GM12873 (cell line): ENCODE data around the gene NFIX.

Source experiments
- CTCF ChIP-seq: IDR thresholded peaks from 2 replicates; pipeline ENCODE4 v1.5.1; 2012; ENCODE audit warnings: low read depth, mild to moderate bottlenecking, moderate library complexity, low read length, control low read depth; ENCODE audit not compliant: insufficient read depth; ENCODE audit errors: missing control alignments

Gene NFIX

GRCh38 chr19:13010038-13010991, 15.0 kb downstream of the NFIX start:
- no peak for TF ChIP-seq CTCF

DNA sequence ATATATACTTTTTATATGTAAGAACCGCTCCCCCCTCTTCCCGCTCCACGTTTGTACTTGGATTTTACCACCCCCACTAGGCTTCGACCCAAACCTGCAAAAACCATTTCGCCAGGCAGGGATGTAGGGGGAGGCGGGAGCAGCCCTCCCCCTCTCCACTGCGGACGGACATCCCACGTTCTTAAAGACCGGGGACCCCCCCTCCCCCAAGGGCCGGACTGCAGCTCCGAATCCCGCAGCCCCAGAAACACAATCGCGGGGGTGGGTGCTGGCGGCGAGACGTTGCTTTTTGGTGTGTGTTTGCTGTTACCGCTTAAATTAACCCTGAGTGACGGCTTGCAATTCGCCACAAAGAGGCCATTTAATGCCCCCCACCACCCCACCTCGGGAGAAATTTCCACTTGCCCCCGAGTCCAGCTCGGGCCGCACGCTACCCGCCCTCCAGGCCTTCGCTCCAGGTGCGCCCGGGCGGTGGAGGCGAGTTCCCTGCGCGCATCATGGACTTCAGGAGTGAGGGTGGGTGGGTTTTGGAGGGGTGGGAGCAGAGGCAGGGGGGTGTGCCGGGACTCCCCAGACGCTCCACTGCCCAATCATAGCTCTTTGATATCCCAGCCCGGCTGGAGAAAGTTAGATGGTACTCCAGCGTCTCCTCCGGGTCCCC, 15.8 kb downstream of the NFIX start:
- no peak for TF ChIP-seq CTCF

GRCh38 chr19:13011653-13012389, 16.5 kb downstream of the NFIX start:
- no peak for TF ChIP-seq CTCF

GRCh38 chr19:13012390-13012689, 17.1 kb downstream of the NFIX start:
- no peak for TF ChIP-seq CTCF

- TF ChIP-seq CTCF = no peak
These were observed 17.7 kb downstream of the NFIX start for GRCh38 chr19:13012690-13013608.

DNA sequence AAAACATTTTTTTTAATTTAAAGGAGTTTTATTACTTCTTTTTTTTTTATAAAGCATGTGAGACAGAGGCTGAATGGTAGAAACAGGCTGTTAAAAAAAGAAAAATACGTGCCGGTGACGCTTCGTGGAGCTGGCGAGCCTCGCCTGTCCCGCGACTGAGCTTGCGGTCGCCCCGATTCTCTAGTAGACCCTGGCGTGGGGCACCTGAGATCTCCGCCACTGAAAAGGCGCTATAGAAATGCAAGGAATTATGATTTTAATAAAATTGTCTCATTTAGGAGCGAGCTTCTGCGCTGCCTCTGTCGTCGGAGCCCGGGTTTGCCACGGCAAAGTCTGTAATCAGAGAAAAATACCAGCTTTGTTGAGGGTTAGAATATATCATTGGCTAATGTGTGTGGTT, 18.4 kb downstream of the NFIX start:
- TF ChIP-seq CTCF = no peak
